Measurements from ENCODE around the gene GRIA4. TPM values are rescaled to one million over a fixed set of nuclear protein-coding genes. Genes with fewer than 3 reads are reported as not detected.

GRIA4 gene
- total RNA-seq, 3 donors from 2014 or later (not counting 1 experiment from before 2014, with no cell fraction given): not detected

DNA sequence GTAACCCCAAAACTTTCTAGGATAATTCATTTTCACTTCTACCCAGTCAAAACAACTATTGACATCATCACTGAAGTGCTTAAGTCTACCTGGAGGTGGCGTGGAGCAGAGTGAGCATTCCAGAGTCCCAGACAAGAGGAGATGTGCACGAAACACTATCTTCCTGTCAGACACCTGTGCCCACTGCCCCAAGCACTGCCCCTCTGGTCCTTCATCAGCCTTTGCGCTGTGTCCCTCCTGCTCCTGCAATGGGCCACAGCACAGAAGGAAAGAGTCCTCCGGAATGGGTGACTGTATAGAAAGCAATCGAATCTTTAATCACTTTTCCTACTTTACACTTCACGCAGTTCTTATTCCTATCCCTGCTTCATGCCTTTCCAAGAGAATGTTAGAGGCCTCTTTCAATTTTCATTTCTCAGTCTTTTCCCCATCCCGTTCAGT, 512 bp upstream of the GRIA4 start:
- DNase-seq: peak in 1 of 2 donors; percentile 3
- Histone ChIP-seq H3K4me3 (ENCODE audit: low read length) (no peak overlapping the region), H3K27me3 (ENCODE audit: control insufficient read depth, insufficient read depth, low read length) (peaks cover 2% of the 10 kb centered on the region), H3K9me3 (ENCODE audit: control insufficient read depth, insufficient read depth, low read length) (no peaks in the 10 kb centered on the region), H3K4me1 (ENCODE audit: control insufficient read depth, insufficient read depth, low read length) (no peaks in the 10 kb centered on the region), H3K27ac (ENCODE audit: low read length) (no peak overlapping the region), H3K36me3 (ENCODE audit: control insufficient read depth, insufficient read depth, low read length) (no peaks in the 10 kb centered on the region)
- Mint-ChIP-seq H3K27ac (no peak overlapping the region), H3K9me3 (peaks cover 9 to 14% of the 10 kb centered on the region in 2 donors), H3K27me3 (ENCODE audit: low read depth in 2 of 2) (peaks cover 24 to 31% of the 10 kb centered on the region in 2 donors), H3K4me3 (no peak overlapping the region), H3K36me3 (peaks cover 7% of the 10 kb centered on the region), H3K4me1 (peaks cover 0 to 5% of the 10 kb centered on the region in 2 donors)
- TF ChIP-seq CTCF (IDR thresholded peaks at IDR 0.05): no peak
- intact Hi-C loops (cut with micrococcal nuclease): no loop called here
- 9% methylated on average over 7 of the region's 7 CpGs for WGBS (ENCODE audit: insufficient coverage)
- no peak for ATAC-seq

GRCh38 chr11:105610871-105611571, 1.1 kb downstream of the GRIA4 start:
- H3K4me1 Mint-ChIP-seq: peaks cover 0 to 5% of the 10 kb centered on the region in 2 donors
- 20% methylated on average over 16 of the region's 21 CpGs for WGBS (ENCODE audit: insufficient coverage)
- DNase-seq (no peak), ATAC-seq (no peak)
- H3K36me3 Mint-ChIP-seq: peaks cover 7% of the 10 kb centered on the region
- H3K4me3 ChIP-seq (ENCODE audit: low read length): no peak overlapping the region
- no peak overlapping the region for H3K27ac Mint-ChIP-seq
- no peaks in the 10 kb centered on the region for H3K9me3 ChIP-seq (ENCODE audit: control insufficient read depth, insufficient read depth, low read length)
- peaks cover 2% of the 10 kb centered on the region for H3K27me3 ChIP-seq (ENCODE audit: control insufficient read depth, insufficient read depth, low read length)
- peaks cover 3 to 9% of the 10 kb centered on the region in 2 donors for H3K9me3 Mint-ChIP-seq
- no peak for TF ChIP-seq CTCF (IDR thresholded peaks at IDR 0.05)
- H3K4me1 ChIP-seq (ENCODE audit: control insufficient read depth, insufficient read depth, low read length): no peaks in the 10 kb centered on the region
- no peak overlapping the region for H3K27ac ChIP-seq (ENCODE audit: low read length)
- intact Hi-C loops (cut with micrococcal nuclease): no loop called here
- no peak overlapping the region for H3K4me3 Mint-ChIP-seq
- no peaks in the 10 kb centered on the region for H3K36me3 ChIP-seq (ENCODE audit: control insufficient read depth, insufficient read depth, low read length)
- peaks cover 24 to 31% of the 10 kb centered on the region in 2 donors for H3K27me3 Mint-ChIP-seq (ENCODE audit: low read depth in 2 of 2)

GRCh38 chr11:105611572-105612441, 1.9 kb downstream of the GRIA4 start:
- H3K27ac ChIP-seq (ENCODE audit: low read length): no peak overlapping the region
- no peak overlapping the region for H3K4me3 Mint-ChIP-seq
- H3K4me3 ChIP-seq (ENCODE audit: low read length): no peak overlapping the region
- no peaks in the 10 kb centered on the region for H3K36me3 ChIP-seq (ENCODE audit: control insufficient read depth, insufficient read depth, low read length)
- H3K9me3 ChIP-seq (ENCODE audit: control insufficient read depth, insufficient read depth, low read length): no peaks in the 10 kb centered on the region
- H3K9me3 Mint-ChIP-seq: peaks cover 3 to 9% of the 10 kb centered on the region in 2 donors
- TF ChIP-seq CTCF (IDR thresholded peaks at IDR 0.05): no peak
- H3K4me1 Mint-ChIP-seq: peaks cover 0 to 5% of the 10 kb centered on the region in 2 donors
- DNase-seq: no peak
- H3K27me3 ChIP-seq (ENCODE audit: control insufficient read depth, insufficient read depth, low read length): peaks cover 2% of the 10 kb centered on the region
- H3K27ac Mint-ChIP-seq: no peak overlapping the region
- intact Hi-C loops (cut with micrococcal nuclease): no loop called here
- H3K27me3 Mint-ChIP-seq (ENCODE audit: low read depth in 2 of 2): peaks cover 24 to 31% of the 10 kb centered on the region in 2 donors
- no peak for ATAC-seq
- 69% methylated on average over 9 of the region's 12 CpGs for WGBS (ENCODE audit: insufficient coverage)
- no peaks in the 10 kb centered on the region for H3K4me1 ChIP-seq (ENCODE audit: control insufficient read depth, insufficient read depth, low read length)
- peaks cover 7% of the 10 kb centered on the region for H3K36me3 Mint-ChIP-seq
